Measurements from ENCODE around the gene KIF5A.
"Not testable (repeated sequence)": the region's sequence is repeated elsewhere in the genome, so short reads cannot be mapped to it uniquely, and the experiment has no call there.

KIF5A gene

GRCh38 chr12:57515934-57516541 is 33.8 kb upstream of the KIF5A start:
- in situ Hi-C loops (cut with HindIII; ENCODE audit: low pct_ligation_motif_present, low sequenced_read_pairs) = no loop called here
- Histone ChIP-seq H3K27ac (no peak overlapping the region), H3K36me3 (replicated peaks) (peaks cover 68% of the 10 kb centered on the region)

GRCh38 chr12:57516617-57517153 is 33.2 kb upstream of the KIF5A start:
- in situ Hi-C loops (cut with HindIII; ENCODE audit: low pct_ligation_motif_present, low sequenced_read_pairs) = no loop called here
- no peak overlapping the region for H3K27ac ChIP-seq
- H3K4me3 ChIP-seq (ENCODE audit: low read depth, low read length) = no peak overlapping the region
- H3K36me3 ChIP-seq (replicated peaks) = peaks cover 61% of the 10 kb centered on the region
- no peak for TF ChIP-seq CTCF (IDR thresholded peaks at IDR 0.05; ENCODE audit: low read depth, low read length, missing control alignments)
- no peak for DNase-seq
- H3K27me3 ChIP-seq (replicated peaks) = no peaks in the 10 kb centered on the region

More at GRCh38 chr12:57515934-57516541, 33.8 kb upstream of the KIF5A start:
- Histone ChIP-seq H3K27me3 (replicated peaks) (no peaks in the 10 kb centered on the region), H3K4me3 (ENCODE audit: low read depth, low read length) (no peak overlapping the region)
- no peak for TF ChIP-seq CTCF (IDR thresholded peaks at IDR 0.05; ENCODE audit: low read depth, low read length, missing control alignments)
- no peak for DNase-seq

- Histone ChIP-seq H3K27me3 (replicated peaks) (no peaks in the 10 kb centered on the region), H3K36me3 (replicated peaks) (peaks cover 56% of the 10 kb centered on the region), H3K4me3 (ENCODE audit: low read depth, low read length) (no peak overlapping the region), H3K27ac (no peak overlapping the region)
- peak; percentile 7 for DNase-seq
- TF ChIP-seq CTCF (IDR thresholded peaks at IDR 0.05; ENCODE audit: low read depth, low read length, missing control alignments) = no peak
- in situ Hi-C loops (cut with HindIII; ENCODE audit: low pct_ligation_motif_present, low sequenced_read_pairs) = no loop called here
These were observed 32.7 kb upstream of the KIF5A start for GRCh38 chr12:57517187-57517586.

- peaks cover 53% of the 10 kb centered on the region for H3K36me3 ChIP-seq (replicated peaks)
- H3K27ac ChIP-seq; in situ Hi-C loops (cut with HindIII; ENCODE audit: low pct_ligation_motif_present, low sequenced_read_pairs); DNase-seq; H3K27me3 ChIP-seq (replicated peaks); H3K4me3 ChIP-seq (ENCODE audit: low read depth, low read length): not testable (repeated sequence)
These were observed 32.1 kb upstream of the KIF5A start for GRCh38 chr12:57517718-57518117.

GRCh38 chr12:57518176-57518919 is 31.5 kb upstream of the KIF5A start:
- Histone ChIP-seq H3K27ac (no peak overlapping the region), H3K36me3 (replicated peaks) (peaks cover 47% of the 10 kb centered on the region), H3K4me3 (ENCODE audit: low read depth, low read length) (peak overlapping the region; percentile 80), H3K27me3 (replicated peaks) (no peaks in the 10 kb centered on the region)
- in situ Hi-C loops (cut with HindIII; ENCODE audit: low pct_ligation_motif_present, low sequenced_read_pairs) = no loop called here
- no peak for TF ChIP-seq CTCF (IDR thresholded peaks at IDR 0.05; ENCODE audit: low read depth, low read length, missing control alignments)
- no peak for DNase-seq
